ENCODE results near the gene SOWAHC.

SOWAHC gene

DNA sequence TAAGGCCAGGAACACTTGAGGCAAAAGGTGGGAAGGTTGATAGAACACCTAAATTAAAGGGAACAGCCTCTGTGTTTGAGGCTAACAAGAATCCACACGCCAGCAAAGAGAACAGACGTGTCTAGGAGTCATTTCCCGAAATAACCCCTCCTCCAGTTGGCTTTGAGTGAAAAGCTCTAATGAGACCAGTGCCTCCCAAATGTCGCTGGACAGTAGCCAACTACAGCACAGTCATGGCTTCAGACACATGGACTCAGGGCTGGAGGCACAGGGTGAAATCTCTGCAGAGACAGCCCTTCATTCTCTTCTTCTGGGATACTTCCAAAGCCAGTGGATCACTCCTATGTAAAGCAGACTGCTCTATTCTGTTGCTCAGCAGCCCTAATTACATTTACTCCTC lies 49.6 kb downstream of the SOWAHC start:
- TF ChIP-seq, protein P1, sequence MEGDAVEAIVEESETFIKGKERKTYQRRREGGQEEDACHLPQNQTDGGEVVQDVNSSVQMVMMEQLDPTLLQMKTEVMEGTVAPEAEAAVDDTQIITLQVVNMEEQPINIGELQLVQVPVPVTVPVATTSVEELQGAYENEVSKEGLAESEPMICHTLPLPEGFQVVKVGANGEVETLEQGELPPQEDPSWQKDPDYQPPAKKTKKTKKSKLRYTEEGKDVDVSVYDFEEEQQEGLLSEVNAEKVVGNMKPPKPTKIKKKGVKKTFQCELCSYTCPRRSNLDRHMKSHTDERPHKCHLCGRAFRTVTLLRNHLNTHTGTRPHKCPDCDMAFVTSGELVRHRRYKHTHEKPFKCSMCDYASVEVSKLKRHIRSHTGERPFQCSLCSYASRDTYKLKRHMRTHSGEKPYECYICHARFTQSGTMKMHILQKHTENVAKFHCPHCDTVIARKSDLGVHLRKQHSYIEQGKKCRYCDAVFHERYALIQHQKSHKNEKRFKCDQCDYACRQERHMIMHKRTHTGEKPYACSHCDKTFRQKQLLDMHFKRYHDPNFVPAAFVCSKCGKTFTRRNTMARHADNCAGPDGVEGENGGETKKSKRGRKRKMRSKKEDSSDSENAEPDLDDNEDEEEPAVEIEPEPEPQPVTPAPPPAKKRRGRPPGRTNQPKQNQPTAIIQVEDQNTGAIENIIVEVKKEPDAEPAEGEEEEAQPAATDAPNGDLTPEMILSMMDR (IDR thresholded peaks at IDR 0.05; ENCODE audit: low read depth, low read length): no peak
- no peak overlapping the region for H3K4me3 ChIP-seq (ENCODE audit: low read depth, low read length)

DNA sequence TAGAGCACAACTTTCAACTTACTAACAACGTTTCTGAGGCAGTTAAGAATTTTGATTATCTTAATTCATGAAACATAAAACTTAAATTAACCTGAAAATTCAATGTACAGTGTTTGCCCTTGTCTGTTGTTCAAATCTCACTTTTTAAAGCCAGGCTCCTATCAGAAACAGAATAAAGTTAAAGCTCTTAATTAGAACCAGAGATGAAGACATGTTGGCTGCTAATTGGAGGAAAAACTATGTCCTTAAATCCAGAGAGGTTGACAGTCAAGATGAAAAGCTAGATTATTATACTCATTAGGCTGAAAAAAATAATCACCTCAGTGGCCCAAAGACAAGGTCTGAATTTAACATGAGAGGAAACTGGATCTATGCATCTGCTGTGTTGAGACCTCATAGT lies 52.3 kb downstream of the SOWAHC start:
- no peak overlapping the region for H3K4me3 ChIP-seq (ENCODE audit: low read depth, low read length)
- TF ChIP-seq, protein P1 (IDR thresholded peaks at IDR 0.05; ENCODE audit: low read depth, low read length): no peak
